ENCODE data around the gene PLAC1. TPM values are rescaled to one million over a fixed set of nuclear protein-coding genes. Genes with fewer than 3 reads are reported as not detected.

Gene PLAC1
- total RNA-seq, 4 donors from 2014 or later = not detected

- TF ChIP-seq CTCF (IDR thresholded peaks at IDR 0.05; ENCODE audit: low read depth) = no peak
Measured at GRCh38 chrX:134588806-134589205, 69.5 kb downstream of the PLAC1 start.

- no peak for TF ChIP-seq CTCF (IDR thresholded peaks at IDR 0.05; ENCODE audit: low read depth)
Measured at GRCh38 chrX:134580907-134581306, 77.4 kb downstream of the PLAC1 start.

GRCh38 chrX:134573683-134574035 is 84.6 kb downstream of the PLAC1 start:
- no peak for TF ChIP-seq CTCF (IDR thresholded peaks at IDR 0.05; ENCODE audit: low read depth)

- no peak for TF ChIP-seq CTCF (IDR thresholded peaks at IDR 0.05; ENCODE audit: low read depth)
Measured at GRCh38 chrX:134572816-134573682, 85.2 kb downstream of the PLAC1 start.

- TF ChIP-seq CTCF (IDR thresholded peaks at IDR 0.05; ENCODE audit: low read depth) = no peak
Measured at GRCh38 chrX:134571796-134572195, 86.5 kb downstream of the PLAC1 start.

GRCh38 chrX:134570899-134571298 is 87.4 kb downstream of the PLAC1 start:
- TF ChIP-seq CTCF (IDR thresholded peaks at IDR 0.05; ENCODE audit: low read depth) = no peak

- TF ChIP-seq CTCF (IDR thresholded peaks at IDR 0.05; ENCODE audit: low read depth) = no peak
Measured at GRCh38 chrX:134570509-134570846, 87.8 kb downstream of the PLAC1 start.
